GM12801 (cell line): ENCODE data around the gene YARS1.

ENCODE experiments used
- TF ChIP-seq, protein P1 (sequence below): IDR thresholded peaks from one replicate; pipeline ENCODE4 v1.5.1; 2011; ENCODE audit warnings: control low read depth; ENCODE audit not compliant: insufficient read length; ENCODE audit errors: extremely low read depth

The YARS1 gene

DNA sequence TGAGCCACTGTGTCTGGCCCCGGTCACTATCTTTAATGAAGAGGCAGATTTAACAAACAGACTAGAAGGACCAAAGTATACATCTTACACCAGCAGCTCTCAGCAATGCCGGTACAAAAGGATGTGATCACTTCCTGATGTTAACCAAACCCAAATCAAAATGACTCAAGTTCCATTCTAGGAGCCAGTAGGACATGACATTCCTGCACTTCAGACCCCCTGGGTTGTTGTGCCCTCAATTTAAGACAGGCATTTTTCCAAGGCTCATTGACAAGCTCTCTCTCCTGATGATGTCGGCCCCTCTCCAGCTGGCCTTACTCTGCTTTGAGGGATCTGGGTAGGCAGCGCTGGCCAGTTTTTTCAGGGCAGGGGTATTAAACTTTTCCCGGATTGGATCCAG, 35.1 kb downstream of the YARS1 start:
- TF ChIP-seq, protein P1, sequence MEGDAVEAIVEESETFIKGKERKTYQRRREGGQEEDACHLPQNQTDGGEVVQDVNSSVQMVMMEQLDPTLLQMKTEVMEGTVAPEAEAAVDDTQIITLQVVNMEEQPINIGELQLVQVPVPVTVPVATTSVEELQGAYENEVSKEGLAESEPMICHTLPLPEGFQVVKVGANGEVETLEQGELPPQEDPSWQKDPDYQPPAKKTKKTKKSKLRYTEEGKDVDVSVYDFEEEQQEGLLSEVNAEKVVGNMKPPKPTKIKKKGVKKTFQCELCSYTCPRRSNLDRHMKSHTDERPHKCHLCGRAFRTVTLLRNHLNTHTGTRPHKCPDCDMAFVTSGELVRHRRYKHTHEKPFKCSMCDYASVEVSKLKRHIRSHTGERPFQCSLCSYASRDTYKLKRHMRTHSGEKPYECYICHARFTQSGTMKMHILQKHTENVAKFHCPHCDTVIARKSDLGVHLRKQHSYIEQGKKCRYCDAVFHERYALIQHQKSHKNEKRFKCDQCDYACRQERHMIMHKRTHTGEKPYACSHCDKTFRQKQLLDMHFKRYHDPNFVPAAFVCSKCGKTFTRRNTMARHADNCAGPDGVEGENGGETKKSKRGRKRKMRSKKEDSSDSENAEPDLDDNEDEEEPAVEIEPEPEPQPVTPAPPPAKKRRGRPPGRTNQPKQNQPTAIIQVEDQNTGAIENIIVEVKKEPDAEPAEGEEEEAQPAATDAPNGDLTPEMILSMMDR: no peak

DNA sequence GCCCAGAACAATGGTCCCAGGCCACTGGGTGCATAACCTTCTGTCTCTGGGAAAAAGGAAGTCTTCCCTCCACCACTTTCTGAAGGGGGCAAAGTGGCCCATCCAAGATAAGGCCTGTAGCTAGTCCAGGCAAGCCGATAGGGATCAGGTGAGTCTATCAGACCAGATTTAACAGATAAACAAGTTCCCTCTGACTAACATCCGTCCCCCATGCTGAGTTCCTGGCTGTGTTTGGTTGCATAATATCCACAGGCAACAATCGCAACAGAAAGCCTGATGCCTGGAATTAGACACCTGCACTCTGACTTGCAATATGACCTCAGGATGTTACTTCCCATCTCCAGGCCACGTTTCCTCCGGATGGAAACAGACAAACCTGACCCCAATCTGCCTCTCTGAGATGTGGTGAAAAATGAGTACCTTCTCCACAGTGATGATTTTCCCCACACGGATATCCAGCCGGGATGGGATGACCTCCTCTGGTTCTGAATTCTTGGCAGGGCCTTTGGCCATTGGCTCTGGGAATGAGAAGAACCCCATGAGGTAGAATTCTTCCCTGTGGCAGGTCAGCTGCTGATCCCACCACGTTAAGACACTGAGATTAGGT, 36.4 kb downstream of the YARS1 start:
- TF ChIP-seq, protein P1: no peak

DNA sequence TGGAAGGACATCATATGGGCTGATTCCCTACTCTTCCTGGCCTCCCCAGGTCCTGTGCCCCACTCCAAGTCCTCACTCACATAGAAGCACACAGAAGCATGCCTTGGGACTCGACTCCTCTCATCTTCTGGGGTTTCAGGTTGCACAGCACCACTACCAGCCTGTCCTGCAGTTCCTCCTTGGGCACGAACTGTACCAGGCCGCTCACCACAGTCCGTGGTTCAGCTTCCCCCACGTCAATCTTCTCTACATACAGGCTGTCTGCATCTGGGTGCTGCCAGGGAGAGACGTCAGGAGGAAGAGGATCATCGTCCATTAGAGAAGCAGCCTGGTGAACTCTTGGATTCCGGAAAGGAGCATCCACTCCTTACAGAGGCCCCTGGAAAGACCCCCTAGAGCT, 37.2 kb downstream of the YARS1 start:
- TF ChIP-seq, protein P1: no peak

DNA sequence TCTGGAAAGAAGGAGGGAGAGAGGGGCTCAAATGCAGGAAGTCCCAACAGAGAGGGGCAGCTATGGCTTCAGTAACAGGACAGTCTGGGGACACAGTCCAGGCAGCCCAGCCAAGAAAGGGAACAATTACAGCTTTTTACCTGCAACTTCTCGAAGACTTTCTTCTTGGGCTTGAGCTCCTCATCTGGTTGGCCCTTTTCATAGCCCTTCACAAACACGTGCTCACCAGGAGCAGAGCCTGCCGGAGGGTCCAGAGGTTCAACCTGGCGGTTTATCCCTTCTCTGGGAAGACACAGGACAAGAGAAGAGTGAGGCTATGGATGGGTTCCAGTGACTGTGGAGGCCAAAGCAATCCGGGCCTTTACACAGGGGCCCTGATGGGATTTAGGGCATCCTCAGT, 37.9 kb downstream of the YARS1 start:
- TF ChIP-seq, protein P1: no peak

DNA sequence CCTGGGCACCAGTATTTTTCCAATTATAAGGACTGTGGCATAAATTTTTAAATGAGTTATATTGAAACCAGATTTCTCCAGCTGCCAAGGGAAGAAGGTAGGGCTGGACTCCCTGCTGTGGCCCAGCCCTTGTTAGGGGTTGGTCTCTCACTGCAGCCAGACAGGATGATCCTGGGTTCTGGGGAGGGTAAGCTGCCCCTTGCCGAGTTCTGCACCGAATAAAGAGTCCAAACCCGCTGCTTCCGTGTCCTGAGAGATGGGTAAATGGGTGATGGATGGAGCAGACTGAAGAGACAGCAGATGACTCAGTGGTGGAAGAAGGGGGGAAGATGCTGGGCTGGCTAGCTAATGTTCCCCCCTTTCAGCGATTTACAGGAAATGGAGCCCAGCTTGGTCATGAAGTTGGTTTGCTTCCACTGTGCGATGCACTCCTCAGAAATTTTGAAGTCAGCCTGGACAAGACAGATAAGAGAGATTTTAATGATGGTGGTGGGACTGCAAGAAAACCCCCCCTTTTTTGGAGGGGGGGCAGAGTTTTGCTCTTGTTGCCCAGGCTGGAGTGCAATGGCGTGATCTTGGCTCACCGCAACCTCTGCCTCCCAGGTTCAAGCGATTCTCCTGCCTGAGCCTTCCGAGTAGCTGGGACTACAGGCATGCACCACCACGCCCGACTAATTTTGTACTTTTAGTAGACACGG, 41.4 kb downstream of the YARS1 start:
- TF ChIP-seq, protein P1: no peak

DNA sequence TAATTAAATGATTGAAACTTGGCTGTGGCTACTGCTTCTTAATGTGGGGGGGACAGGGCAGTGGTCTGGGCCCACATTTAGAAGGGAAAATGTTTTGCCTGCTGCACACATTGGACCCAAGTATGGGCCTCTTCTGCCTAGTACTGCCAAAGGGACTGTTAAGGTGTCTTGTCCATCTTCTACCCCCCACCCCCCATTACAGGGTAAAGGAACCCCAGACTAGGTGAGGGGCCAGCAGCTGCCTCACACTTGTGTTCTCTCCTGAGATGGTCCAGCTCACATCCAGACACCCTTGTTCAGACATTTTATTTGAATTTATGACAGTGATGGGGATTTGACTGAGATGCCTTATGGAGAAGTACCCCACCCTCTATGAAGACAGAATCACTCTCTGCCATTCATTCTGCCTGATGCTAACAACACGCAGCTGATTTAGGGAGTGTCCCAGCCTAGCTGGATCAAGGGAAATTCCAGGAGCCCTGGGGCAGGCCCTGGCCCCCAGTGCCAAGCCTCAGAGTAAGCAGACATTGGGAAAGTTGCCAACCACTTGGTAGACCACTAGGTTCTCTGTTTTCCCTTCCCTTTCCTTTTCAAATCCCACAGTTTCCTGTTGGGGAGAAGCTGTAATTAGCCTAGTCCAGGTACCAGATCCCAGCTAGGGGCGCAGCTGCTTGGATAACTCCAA, 42.1 kb downstream of the YARS1 start:
- TF ChIP-seq, protein P1: no peak

DNA sequence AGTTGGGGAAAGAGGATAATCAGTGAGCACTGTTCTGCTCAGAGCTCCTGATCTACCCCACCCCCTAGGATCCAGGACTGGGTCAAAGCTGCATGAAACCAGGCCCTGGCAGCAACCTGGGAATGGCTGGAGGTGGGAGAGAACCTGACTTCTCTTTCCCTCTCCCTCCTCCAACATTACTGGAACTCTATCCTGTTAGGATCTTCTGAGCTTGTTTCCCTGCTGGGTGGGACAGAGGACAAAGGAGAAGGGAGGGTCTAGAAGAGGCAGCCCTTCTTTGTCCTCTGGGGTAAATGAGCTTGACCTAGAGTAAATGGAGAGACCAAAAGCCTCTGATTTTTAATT, 42.7 kb downstream of the YARS1 start:
- TF ChIP-seq, protein P1: no peak
